AG09309 (cell line): Measurements from ENCODE around the gene OR1J4.

Source experiments
- DNase-seq: peaks from one replicate; pipeline ENCODE4 v3.0.0-alpha.2; 2010; ENCODE audit warnings: low read depth
- H3K4me3 ChIP-seq: 2 replicates; pipeline ENCODE4 v1.5.1; 2011; ENCODE audit warnings: mild to moderate bottlenecking, low read depth, low read length, moderate library complexity; ENCODE audit not compliant: control insufficient read depth
- CTCF ChIP-seq: IDR thresholded peaks from 2 replicates; pipeline ENCODE4 v1.5.1; 2011; ENCODE audit warnings: mild to moderate bottlenecking, low read depth, low read length, inconsistent platforms; ENCODE audit not compliant: insufficient read depth, control insufficient read depth; ENCODE audit errors: missing control alignments

The OR1J4 gene

GRCh38 chr9:122518841-122519240 lies at the start of gene OR1J4:
TSS of gene OR1J4 (plus strand) at chr9:122519141. CDS start at chr9:122519141, 0 bp downstream.
- TF ChIP-seq CTCF, result no peak
- H3K4me3 ChIP-seq, result no peak within 1 kb of the TSS
- DNase-seq, result no peak

GRCh38 chr9:122474561-122474960 lies 44.4 kb upstream of the OR1J4 start:
- no peak for TF ChIP-seq CTCF
- no peak for DNase-seq
- H3K4me3 ChIP-seq, result no peak overlapping the region

GRCh38 chr9:122475717-122476116 lies 43.2 kb upstream of the OR1J4 start:
- no peak for TF ChIP-seq CTCF
- no peak for DNase-seq
- H3K4me3 ChIP-seq, result no peak overlapping the region

- no peak overlapping the region for H3K4me3 ChIP-seq
- DNase-seq, result no peak
- TF ChIP-seq CTCF, result no peak
Observed at GRCh38 chr9:122477346-122477745, 41.6 kb upstream of the OR1J4 start.

- no peak for TF ChIP-seq CTCF
- DNase-seq, result no peak
- H3K4me3 ChIP-seq, result no peak within 1 kb of the TSS
Observed at GRCh38 chr9:122477826-122478225, 41.1 kb upstream of the OR1J4 start, which contains the start of gene OR1J1. TSS of gene OR1J1 (minus strand) at chr9:122477926. CDS start at chr9:122477926, 0 bp downstream.

- TF ChIP-seq CTCF, result no peak
- DNase-seq, result no peak
Observed at GRCh38 chr9:122479062-122479461, 39.9 kb upstream of the OR1J4 start.

GRCh38 chr9:122498883-122499288 lies 20.1 kb upstream of the OR1J4 start:
- peak; percentile 40 for DNase-seq
- no peak overlapping the region for H3K4me3 ChIP-seq
- peak; percentile 81 for TF ChIP-seq CTCF

More at GRCh38 chr9:122479062-122479461, 39.9 kb upstream of the OR1J4 start:
- no peak overlapping the region for H3K4me3 ChIP-seq
